ENCODE results near the gene ARFGEF2. TPM values are rescaled to one million over a fixed set of nuclear protein-coding genes. Genes with fewer than 3 reads are reported as not detected.

The ARFGEF2 gene
- polyA plus RNA-seq, 1 donor (not counting 4 experiments of a cell fraction or from before 2014, with no cell fraction given) = 19.2 TPM

- Histone ChIP-seq H3K4me2 (ENCODE audit: control insufficient read depth, extremely low read depth, insufficient read depth, low read depth, low read length) (no peak overlapping the region), H3K9ac (ENCODE audit: control insufficient read depth, extremely low read depth, insufficient read depth, low read length) (no peak overlapping the region)
Measured at GRCh38 chr20:48928832-48929725, 7.6 kb downstream of the ARFGEF2 start.

GRCh38 chr20:48930035-48930434 is 8.5 kb downstream of the ARFGEF2 start:
- H3K27ac ChIP-seq (ENCODE audit: control insufficient read depth, insufficient read depth, low read length) = no peak overlapping the region
- peaks cover 23% of the 10 kb centered on the region for H4K20me1 ChIP-seq (ENCODE audit: control insufficient read depth, extremely low read depth, insufficient read depth, low read length)
- no peaks in the 10 kb centered on the region for H3K9me3 ChIP-seq (ENCODE audit: control insufficient read depth, low read depth, low read length)
- no peak for TF ChIP-seq EZH2 (IDR thresholded peaks at IDR 0.05; ENCODE audit: low read length)
- TF ChIP-seq, protein P1, sequence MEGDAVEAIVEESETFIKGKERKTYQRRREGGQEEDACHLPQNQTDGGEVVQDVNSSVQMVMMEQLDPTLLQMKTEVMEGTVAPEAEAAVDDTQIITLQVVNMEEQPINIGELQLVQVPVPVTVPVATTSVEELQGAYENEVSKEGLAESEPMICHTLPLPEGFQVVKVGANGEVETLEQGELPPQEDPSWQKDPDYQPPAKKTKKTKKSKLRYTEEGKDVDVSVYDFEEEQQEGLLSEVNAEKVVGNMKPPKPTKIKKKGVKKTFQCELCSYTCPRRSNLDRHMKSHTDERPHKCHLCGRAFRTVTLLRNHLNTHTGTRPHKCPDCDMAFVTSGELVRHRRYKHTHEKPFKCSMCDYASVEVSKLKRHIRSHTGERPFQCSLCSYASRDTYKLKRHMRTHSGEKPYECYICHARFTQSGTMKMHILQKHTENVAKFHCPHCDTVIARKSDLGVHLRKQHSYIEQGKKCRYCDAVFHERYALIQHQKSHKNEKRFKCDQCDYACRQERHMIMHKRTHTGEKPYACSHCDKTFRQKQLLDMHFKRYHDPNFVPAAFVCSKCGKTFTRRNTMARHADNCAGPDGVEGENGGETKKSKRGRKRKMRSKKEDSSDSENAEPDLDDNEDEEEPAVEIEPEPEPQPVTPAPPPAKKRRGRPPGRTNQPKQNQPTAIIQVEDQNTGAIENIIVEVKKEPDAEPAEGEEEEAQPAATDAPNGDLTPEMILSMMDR (optimal IDR thresholded peaks at IDR 0.05 in 1 of 3, IDR thresholded peaks at IDR 0.05 in 1 of 3, conservative IDR thresholded peaks at IDR 0.05 in 1 of 3; ENCODE audit: extremely low read depth in 1 of 3, insufficient read depth in 2 of 3, low read length in 3 of 3) = no peak
- no peaks in the 10 kb centered on the region for H3K9me1 ChIP-seq (ENCODE audit: control insufficient read depth, extremely low read depth, insufficient read depth, low read length)
- no peaks in the 10 kb centered on the region for H3K36me3 ChIP-seq (ENCODE audit: control insufficient read depth in 2 of 2, extremely low read depth in 1 of 2, insufficient read depth in 2 of 2, low read length in 2 of 2)
- no peak overlapping the region for H3K9ac ChIP-seq (ENCODE audit: control insufficient read depth, extremely low read depth, insufficient read depth, low read length)
- H3K79me2 ChIP-seq (ENCODE audit: control insufficient read depth, insufficient read depth, low read length) = peaks cover 84% of the 10 kb centered on the region
- no peak overlapping the region for H2AFZ ChIP-seq (ENCODE audit: control insufficient read depth, low read length)
- H3K4me2 ChIP-seq (ENCODE audit: control insufficient read depth, extremely low read depth, insufficient read depth, low read depth, low read length) = no peak overlapping the region
- H3K4me3 ChIP-seq (ENCODE audit: control insufficient read depth in 2 of 3, extremely low read depth in 1 of 3, insufficient read depth in 2 of 3, low read depth in 1 of 3, low read length in 3 of 3) = no peak overlapping the region
- DNase-seq (ENCODE audit: low read depth, low spot score) (no peak), FAIRE-seq (no peak)
- dilution Hi-C loops (cut with MboI; ENCODE audit: extremely low pct_ligation_motif_present, low sequenced_read_pairs) = no loop called here
- no peaks in the 10 kb centered on the region for H3K27me3 ChIP-seq (ENCODE audit: control insufficient read depth, extremely low read depth, insufficient read depth, low read length)
- H3K4me1 ChIP-seq (ENCODE audit: control insufficient read depth, extremely low read depth, insufficient read depth, low read length) = peaks cover 4% of the 10 kb centered on the region

More at GRCh38 chr20:48928832-48929725, 7.6 kb downstream of the ARFGEF2 start:
- no peaks in the 10 kb centered on the region for H3K36me3 ChIP-seq (ENCODE audit: control insufficient read depth in 2 of 2, extremely low read depth in 1 of 2, insufficient read depth in 2 of 2, low read length in 2 of 2)
- H4K20me1 ChIP-seq (ENCODE audit: control insufficient read depth, extremely low read depth, insufficient read depth, low read length) = peaks cover 26% of the 10 kb centered on the region
- no peaks in the 10 kb centered on the region for H3K9me3 ChIP-seq (ENCODE audit: control insufficient read depth, low read depth, low read length)
- TF ChIP-seq, protein P1 (optimal IDR thresholded peaks at IDR 0.05 in 1 of 3, IDR thresholded peaks at IDR 0.05 in 1 of 3, conservative IDR thresholded peaks at IDR 0.05 in 1 of 3; ENCODE audit: extremely low read depth in 1 of 3, insufficient read depth in 2 of 3, low read length in 3 of 3) = no peak
- TF ChIP-seq EZH2 (IDR thresholded peaks at IDR 0.05; ENCODE audit: low read length) = no peak
- H2AFZ ChIP-seq (ENCODE audit: control insufficient read depth, low read length) = no peak overlapping the region
- H3K79me2 ChIP-seq (ENCODE audit: control insufficient read depth, insufficient read depth, low read length) = peaks cover 89% of the 10 kb centered on the region
- H3K4me1 ChIP-seq (ENCODE audit: control insufficient read depth, extremely low read depth, insufficient read depth, low read length) = peaks cover 5% of the 10 kb centered on the region
- H3K4me3 ChIP-seq (ENCODE audit: control insufficient read depth in 2 of 3, extremely low read depth in 1 of 3, insufficient read depth in 2 of 3, low read depth in 1 of 3, low read length in 3 of 3) = no peak overlapping the region
- no peaks in the 10 kb centered on the region for H3K27me3 ChIP-seq (ENCODE audit: control insufficient read depth, extremely low read depth, insufficient read depth, low read length)
- no peak for DNase-seq (ENCODE audit: low read depth, low spot score)
- no peaks in the 10 kb centered on the region for H3K9me1 ChIP-seq (ENCODE audit: control insufficient read depth, extremely low read depth, insufficient read depth, low read length)
- H3K27ac ChIP-seq (ENCODE audit: control insufficient read depth, insufficient read depth, low read length) = no peak overlapping the region
- FAIRE-seq = no peak
- dilution Hi-C loops (cut with MboI; ENCODE audit: extremely low pct_ligation_motif_present, low sequenced_read_pairs) = no loop called here

Data from keratinocyte (primary cell).